ENCODE results near the gene NPS.

The NPS gene

DNA sequence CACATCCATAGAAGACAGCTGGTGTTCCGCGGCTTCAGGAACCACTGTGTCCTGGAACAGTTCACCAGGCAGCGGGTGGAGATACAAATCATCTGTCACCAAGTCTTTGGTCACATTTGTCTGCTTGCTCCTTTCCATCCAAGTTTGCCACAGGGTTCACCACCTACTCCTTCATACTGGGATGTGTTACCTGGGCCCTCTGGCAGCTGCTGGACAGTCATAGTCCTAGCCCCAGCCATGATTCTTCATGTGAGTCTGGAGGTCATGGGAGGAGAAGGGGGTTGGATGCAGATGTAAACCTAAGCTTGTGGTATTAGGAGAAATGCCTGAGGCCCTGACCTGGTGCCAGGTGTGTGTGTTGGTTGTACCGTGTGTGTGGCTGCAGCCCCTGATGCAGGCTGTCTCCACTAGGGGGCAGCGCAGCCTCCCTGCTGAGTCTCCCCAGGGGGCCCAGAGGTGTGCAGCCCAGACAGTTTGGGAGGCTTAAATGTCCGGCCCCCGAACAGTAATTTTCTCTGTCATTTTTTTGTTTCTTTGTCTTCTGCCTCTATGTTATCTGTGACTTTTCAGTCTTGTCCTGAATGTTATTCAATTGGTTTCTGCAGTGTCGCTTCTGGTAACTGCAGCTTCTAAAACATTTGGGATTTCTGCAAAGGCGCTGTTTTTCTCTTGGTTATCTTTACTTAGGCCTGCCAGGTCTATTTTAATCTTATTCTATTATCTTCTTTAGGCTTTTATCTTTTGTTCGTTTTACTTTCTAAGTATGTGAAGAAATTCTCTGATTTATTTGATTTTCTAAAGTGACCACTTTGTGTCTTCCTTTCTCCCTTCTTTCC lies 14.8 kb downstream of the NPS start:
- DNase-seq: no peak

DNA sequence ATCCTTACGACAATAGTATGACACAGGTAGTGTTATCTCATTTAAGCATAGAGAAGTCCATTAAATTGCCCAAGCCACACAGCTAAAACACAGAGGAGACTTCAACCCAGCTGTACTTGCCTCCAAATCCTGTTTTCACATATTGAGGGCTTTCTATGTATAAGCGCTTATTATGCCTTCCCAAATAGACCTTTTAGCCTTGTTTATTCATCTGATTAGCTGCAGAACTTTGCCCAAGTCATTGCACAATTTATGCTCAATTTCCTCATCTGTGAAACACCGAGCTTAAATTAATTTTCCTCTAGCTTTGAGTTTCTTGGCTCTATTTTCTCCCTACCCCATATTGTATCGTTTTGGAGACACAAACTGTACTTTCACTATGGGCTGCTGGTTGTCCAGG lies 15.5 kb downstream of the NPS start:
- no peak for DNase-seq

DNA sequence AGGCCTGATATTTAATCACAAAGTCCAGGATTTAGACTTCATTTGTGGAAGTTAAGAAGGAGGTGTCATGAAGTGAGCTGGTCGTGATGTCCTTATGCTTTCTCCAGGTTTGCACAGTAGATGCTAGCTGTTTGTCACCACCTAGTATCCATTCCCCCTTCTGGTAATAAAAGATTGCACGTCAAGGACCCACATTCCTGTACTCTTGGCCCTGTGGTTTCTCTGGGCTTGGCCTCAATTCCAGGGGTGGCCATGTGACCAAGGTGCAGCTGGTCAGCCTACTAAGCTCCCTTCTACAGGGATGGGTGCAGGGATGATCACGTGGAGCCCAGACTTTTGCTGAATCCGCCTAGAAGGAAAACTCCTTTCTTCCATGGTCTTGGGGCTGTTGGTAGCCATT lies 16.5 kb downstream of the NPS start:
- no peak for DNase-seq

DNA sequence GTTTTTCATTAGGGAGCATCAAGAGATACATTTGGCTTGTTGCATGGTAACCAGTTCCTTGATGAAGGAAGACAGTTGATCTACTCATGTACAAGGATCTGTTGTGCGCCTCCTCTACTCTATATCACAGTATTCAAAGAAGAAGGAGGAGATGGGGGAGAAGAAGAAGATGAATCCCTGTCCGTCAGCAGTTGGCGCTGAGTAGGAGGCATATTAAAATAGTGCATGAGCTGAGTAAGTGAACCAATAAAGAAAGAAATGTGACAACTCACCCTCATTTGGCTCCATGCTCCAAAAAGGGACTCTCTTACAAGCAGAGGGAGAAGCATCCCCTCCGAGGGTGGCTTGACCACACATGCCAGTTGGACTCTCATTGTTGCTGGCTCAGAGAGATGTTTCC lies 20.1 kb downstream of the NPS start:
- no peak for DNase-seq

DNA sequence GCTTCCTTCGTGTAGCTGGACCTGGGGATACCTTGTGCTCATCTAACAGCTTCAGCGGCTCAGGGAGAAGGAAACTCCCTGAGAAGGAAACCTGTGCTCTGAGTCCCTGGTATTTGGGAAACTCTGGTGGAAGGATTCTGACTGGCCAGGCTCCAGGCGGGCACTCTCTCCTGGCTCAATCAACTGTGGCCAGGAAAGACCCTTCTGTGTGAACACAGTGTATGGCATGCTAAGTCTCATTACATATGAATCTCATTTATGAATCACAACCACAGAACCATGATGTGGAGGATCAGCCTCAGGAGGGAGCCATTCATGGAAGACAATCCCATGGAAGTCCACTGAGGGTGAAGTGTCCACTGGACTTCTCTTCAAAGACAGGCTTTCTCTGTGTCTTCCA lies 20.9 kb downstream of the NPS start:
- DNase-seq: no peak

DNA sequence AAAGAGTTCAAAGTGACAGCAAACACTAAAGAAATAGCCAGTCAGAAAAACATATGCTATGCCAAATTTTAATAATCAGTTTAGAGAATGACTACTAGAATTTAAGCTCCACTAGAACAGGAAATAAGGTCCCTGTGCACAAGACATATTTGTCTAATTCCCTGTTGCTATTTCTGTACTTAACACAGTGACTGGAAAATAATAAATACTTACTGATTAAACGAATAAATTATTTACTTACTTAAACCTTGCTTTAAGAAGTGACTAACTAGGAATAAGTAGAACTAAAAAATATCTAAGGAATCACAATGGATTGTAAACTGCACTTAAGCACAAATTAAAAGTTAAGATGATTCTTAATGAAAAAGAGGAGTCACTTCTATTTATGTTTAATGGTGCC lies 22.3 kb downstream of the NPS start:
- no peak for DNase-seq

DNA sequence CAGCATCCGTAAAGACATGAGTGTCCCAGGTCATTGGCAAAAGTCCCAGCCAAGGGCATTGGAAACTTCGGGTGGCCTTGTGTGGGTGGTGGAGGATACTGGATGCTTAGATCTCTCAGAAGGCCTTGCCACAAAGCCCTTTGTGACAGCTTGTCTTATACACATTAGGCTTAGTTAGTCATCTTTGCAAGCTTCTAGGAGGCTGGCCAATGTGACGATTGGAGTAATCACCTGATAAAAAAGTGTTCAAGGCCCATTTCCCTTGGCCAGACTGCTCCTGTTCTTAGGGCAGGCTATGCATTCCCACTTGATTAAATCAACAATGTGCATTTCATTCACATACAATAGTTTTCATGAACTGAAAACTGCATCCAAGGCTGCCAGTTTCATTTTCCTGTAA lies 26.9 kb downstream of the NPS start:
- no peak for DNase-seq

DNA sequence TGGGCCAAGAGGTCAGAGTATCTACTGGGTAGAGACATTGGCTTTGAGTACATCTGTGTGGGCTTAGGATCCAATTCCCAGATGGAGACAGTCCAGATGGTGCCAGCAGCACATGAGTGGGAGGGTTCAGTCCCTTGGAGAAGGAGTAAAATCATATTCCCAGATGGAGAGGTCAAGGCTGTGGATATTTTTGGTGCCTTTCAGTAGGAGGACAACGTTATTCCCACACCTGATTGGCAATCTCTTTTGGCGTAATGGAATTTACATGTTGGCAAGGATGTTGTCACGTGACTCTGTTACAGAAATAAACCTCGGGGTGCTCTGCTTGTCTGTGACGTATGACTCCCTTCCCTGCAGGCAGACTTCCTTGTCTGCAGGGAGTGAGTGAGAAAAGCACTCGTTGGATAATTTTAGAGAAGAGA lies 27.6 kb downstream of the NPS start:
- DNase-seq: no peak

DNA sequence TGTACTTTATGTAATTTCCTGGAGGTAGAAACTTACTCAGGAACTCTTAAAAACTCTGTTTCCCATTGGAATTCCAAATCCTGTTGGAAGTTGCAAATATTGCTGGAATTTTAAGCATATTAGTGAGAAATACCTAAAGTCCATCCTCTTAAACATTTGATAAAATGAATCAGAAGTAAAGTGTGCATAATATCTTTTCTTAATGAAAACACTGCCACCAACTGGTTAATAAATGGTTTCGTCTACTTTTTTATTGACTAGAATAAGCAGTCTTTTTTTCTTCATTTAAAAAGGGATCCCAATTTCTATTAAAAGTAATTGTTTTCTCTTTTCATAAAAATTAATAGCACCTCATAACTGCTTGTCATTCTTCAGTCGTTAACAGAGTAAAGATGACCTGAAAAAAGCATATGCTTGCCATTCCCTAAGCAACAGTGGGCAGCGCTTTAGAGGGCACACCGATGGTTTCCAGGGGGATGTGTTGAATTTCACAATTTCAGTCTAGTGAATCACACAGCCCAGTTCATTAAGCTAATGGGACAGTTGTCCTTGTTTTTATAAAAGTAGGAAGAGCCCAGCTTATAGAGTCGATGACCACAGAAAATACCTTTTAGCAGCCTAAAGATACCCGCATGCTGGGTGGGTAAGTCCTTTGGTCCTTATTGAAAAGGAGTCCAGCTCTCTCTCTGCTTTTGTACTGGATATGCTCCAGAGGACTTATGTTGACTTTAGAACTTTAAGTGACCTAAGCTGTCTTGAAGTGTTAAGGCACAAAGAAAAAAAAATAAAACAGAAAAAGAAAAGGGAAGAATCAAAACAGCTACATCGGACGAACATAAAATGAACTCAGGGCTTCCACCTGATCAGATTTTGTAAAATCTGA lies 28.5 kb downstream of the NPS start:
- no peak for DNase-seq

DNA sequence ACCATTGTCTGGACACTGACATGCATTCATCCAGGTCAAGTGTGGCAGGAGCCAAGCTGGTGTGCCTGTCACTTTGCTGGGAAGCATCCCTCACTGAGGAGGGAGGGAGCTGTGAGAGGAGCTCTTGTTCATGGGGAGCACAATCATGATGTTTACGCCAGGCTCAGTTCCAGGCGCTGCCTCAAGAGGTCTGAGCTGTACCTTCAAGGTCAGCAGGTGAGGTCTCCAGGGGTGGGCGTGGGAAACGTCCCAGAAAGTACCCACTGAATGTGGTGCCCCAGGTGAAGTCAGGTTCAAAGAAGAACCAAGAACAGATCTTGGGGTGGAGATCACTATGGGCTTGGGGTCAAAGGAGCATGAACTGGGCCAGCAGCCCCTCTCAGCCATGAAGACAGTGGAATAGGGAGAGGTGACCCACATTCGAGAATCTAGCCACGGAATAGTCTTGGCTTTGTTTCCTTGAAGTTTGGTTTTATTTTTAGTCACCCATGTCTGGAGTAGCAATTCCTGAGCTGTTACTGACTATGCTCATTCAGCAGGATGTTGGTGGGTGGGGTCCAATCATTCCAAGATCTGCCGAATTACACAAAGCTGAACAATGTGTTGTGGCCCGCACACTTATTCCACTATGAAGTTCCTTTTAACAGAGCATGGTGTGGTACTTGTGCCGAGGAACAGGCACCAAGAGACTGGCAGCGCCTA lies 29.3 kb downstream of the NPS start:
- DNase-seq: no peak

DNA sequence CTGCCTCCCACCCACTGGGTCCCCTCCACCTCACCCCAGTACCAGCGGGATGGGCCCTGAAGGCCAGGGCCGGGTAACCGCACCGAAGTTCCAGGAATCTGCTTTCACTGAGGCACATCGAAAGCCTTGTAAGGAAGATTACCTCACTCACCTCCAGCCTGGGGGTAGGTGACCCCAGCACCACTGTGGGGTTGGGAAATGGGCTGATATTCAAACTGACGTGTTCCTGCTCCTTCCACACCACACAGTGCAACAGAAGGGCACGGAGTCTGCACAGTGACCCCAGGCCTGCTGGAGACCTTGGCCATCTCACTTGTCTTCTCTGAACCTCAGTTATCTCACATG lies 29.8 kb downstream of the NPS start:
- no peak for DNase-seq

DNA sequence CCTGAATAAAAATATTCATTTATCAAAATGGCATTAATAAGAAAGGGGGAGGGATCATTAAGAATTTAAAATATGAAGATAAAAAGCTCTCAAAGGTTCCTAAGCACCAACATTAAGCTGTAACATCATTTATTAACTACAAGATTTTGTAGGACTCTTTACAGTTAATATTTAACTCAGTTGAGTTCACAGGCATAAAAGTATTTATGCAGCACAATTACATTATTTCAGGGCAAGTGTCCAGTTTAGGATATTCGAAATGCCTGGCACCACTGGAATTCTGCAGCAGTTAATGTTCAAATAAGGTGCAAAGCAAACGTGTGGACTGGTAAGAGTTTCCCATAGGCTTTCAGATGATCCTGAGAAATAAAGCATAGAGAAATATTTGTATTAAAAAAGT lies 30.5 kb downstream of the NPS start:
- no peak for DNase-seq

DNA sequence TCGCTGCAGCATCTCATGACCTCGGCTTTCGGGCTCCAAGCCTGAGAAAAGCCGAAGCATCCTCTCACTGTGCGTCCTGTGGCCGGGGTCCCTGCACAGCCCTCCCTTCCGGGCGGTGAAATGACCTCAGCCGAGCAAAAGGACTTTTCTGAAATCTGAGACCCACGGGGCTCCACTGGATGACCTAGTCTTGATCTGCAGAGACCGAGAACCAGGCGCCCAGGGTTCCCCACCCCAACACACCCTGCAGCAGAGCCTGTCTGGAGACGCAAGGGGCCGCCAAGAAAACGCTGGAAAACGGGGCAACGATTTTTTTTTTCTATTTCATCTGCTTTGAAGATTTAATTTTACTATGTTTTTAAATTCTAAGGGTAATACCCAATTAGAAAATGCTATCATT lies 31.7 kb downstream of the NPS start:
- no peak for DNase-seq

DNA sequence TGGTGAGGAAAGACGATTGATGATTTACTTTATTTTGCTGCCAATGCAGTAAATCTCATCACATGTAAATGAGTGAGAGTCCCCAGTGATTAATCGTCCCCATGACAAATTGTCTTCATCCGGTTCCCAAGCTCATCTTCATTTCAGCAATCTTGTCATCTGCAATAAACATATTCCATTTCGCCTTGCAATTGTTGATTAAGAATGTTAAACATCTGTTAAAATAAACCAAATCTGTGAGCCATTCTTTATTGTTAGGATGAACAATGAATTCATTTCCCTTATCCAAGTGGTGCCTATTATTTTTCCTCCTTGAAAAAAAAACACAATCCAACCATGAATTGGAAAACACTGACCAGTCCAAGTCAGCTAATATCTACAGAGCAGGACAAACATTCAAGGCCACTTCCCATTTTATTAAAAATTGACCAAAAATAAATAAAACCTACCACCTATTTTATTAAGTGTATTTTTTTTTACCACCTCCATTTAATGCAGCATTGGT lies 36.5 kb downstream of the NPS start:
- DNase-seq: no peak

DNA sequence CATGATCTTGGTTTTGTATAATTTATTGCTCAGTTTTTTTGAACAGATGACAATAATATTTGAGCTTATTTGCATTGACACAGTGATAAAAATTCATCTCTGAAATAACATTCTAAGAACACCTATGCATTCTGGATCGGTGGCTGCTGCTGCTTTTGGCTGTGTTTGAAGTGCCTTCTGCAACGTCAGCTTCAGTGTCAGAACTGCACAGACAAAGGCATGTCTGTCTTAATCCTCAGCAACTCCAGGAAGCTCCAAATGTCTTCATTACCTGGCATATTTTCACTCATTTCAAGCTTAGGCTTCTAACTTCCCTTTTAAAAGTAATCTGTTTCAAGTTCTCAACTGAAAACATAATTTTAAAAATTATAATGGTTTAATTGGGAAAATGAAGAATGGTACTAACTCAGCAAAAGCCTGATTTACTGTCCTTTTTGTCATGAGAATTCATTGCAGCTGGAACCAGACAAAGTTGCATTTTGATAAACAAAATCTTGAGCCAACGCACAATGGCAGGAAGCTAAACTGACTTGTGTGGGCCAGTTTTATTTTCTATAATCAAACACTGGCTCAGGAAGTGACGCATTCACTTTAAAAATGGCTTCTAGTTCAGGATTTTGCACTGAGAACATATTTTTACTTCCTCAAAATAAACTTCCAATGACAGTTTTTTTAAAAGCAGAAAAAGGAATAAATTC lies 38.7 kb downstream of the NPS start:
- no peak for DNase-seq

DNA sequence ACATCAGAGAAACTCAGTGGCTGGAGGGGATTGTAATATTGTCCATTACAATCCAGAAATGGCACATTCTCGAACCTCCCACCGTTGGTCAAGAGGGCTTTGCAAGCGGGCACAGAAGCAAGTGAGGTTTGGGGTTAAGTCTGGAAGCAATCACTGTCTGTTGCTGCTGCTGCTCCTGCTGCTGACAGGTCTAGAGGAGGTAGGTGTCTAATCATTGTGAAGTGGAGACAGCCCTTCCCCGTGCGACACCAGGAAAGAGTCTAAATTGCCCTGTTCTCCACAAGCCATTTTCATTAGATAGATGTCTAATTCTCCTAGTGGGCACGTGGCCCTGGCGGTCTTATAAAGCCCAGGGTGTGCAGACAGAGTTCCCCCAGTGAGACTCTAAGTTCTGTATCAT lies 43.5 kb downstream of the NPS start:
- DNase-seq: no peak

DNA sequence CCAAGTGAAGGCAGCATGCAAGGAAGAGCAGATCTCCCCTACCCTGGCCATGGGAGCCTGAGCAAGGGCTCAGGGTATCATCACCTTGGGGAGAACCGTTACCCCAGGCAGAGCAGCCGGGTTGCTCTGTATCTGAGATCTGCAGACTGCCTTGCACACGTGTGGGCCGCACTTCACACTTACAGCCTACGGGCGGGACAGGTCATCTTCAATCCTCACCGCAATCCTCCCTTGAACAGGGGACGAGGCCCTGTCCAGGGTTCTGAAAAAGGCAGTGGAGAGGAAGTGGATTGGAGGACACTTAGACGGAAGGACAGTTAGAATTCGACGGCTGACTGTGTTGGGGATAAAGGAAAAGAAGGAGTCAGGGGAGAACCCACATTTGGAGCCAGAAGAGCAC lies 51.4 kb downstream of the NPS start:
- DNase-seq: no peak
